Type B pancreatic cell (in vitro differentiated cells): ENCODE results near the gene ALCAM. TPM values are rescaled to one million over a fixed set of nuclear protein-coding genes. Genes with fewer than 3 reads are reported as not detected.

Source experiments
- DNase-seq: peaks from one replicate; pipeline ENCODE4 v3.0.0; 2021; ENCODE audit warnings: mixed read lengths; ENCODE audit not compliant: unreplicated experiment; ENCODE audit errors: extremely low spot score
- H3K27ac Mint-ChIP-seq: 2 replicates; pipeline ENCODE4 v1.8.0; 2021; ENCODE audit warnings: mild to moderate bottlenecking, mixed read lengths
- H3K27me3 Mint-ChIP-seq: 2 replicates; pipeline ENCODE4 v1.8.0; 2021; ENCODE audit warnings: mixed read lengths
- H3K36me3 Mint-ChIP-seq: 2 replicates; pipeline ENCODE4 v1.8.0; 2021; ENCODE audit warnings: mixed read lengths
- H3K4me1 Mint-ChIP-seq: one replicate; pipeline ENCODE4 v1.8.0; 2021; ENCODE audit warnings: mixed read lengths; ENCODE audit not compliant: unreplicated experiment
- H3K4me3 Mint-ChIP-seq: 2 replicates; pipeline ENCODE4 v1.8.0; 2021; ENCODE audit warnings: mild to moderate bottlenecking, mixed read lengths
- H3K9me3 Mint-ChIP-seq: 2 replicates; pipeline ENCODE4 v1.8.0; 2021; ENCODE audit warnings: mixed read lengths
- total RNA-seq: library from RNA; stranded (reverse); gene quantifications from 2 replicates; pipeline ENCODE4 v1.2.1, GENCODE V29; 2021; ENCODE audit warnings: low replicate concordance
- TF ChIP-seq, protein P1 (sequence below): fragments of 200-600 bp; sonication (generic); conservative IDR thresholded peaks from 2 replicates; pipeline ENCODE4 v1.5.0; 2021; ENCODE audit warnings: antibody characterized with exemption, mild to moderate bottlenecking

Gene ALCAM
- total RNA-seq, 1 donor from 2014 or later: 101 TPM

GRCh38 chr3:105515372-105515771 lies 148.7 kb downstream of the ALCAM start:
- Mint-ChIP-seq H3K27me3 (no peaks in the 10 kb centered on the region), H3K4me1 (peaks cover 26% of the 10 kb centered on the region), H3K9me3 (no peaks in the 10 kb centered on the region), H3K4me3 (no peak overlapping the region), H3K27ac (no peak overlapping the region), H3K36me3 (no peaks in the 10 kb centered on the region)
- TF ChIP-seq, protein P1, sequence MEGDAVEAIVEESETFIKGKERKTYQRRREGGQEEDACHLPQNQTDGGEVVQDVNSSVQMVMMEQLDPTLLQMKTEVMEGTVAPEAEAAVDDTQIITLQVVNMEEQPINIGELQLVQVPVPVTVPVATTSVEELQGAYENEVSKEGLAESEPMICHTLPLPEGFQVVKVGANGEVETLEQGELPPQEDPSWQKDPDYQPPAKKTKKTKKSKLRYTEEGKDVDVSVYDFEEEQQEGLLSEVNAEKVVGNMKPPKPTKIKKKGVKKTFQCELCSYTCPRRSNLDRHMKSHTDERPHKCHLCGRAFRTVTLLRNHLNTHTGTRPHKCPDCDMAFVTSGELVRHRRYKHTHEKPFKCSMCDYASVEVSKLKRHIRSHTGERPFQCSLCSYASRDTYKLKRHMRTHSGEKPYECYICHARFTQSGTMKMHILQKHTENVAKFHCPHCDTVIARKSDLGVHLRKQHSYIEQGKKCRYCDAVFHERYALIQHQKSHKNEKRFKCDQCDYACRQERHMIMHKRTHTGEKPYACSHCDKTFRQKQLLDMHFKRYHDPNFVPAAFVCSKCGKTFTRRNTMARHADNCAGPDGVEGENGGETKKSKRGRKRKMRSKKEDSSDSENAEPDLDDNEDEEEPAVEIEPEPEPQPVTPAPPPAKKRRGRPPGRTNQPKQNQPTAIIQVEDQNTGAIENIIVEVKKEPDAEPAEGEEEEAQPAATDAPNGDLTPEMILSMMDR: no peak
- DNase-seq: no peak

- peaks cover 18% of the 10 kb centered on the region for H3K4me1 Mint-ChIP-seq
- H3K27ac Mint-ChIP-seq: no peak overlapping the region
- TF ChIP-seq, protein P1: peak; percentile 20
- peaks cover 6% of the 10 kb centered on the region for H3K36me3 Mint-ChIP-seq
- H3K4me3 Mint-ChIP-seq: no peak overlapping the region
- no peak for DNase-seq
- no peaks in the 10 kb centered on the region for H3K9me3 Mint-ChIP-seq
- H3K27me3 Mint-ChIP-seq: no peaks in the 10 kb centered on the region
Observed at GRCh38 chr3:105516972-105517371, 150.3 kb downstream of the ALCAM start.

DNA sequence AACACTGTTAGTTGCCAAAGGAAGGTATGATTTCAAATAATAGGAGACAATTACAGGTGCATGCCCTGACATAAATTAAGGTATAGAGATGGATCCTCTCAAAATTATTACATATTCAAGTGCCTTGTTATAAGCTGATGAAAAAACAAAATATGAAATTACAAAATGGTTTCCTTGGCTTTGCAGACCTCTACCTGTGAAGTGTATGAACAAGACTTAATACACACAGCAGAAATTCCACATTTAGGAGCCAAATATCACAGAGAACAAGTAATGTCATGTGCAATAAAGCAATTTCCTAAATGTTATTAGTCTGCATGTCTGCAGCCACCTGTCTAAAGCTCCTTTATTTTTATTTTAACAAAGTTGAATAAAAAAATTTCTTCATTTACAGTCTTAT lies 151.5 kb downstream of the ALCAM start:
- TF ChIP-seq, protein P1: no peak
- H3K36me3 Mint-ChIP-seq: peaks cover 7% of the 10 kb centered on the region
- DNase-seq: no peak
- peaks cover 18% of the 10 kb centered on the region for H3K4me1 Mint-ChIP-seq
- H3K27me3 Mint-ChIP-seq: no peaks in the 10 kb centered on the region
- H3K9me3 Mint-ChIP-seq: no peaks in the 10 kb centered on the region
- H3K4me3 Mint-ChIP-seq: no peak overlapping the region
- no peak overlapping the region for H3K27ac Mint-ChIP-seq

DNA sequence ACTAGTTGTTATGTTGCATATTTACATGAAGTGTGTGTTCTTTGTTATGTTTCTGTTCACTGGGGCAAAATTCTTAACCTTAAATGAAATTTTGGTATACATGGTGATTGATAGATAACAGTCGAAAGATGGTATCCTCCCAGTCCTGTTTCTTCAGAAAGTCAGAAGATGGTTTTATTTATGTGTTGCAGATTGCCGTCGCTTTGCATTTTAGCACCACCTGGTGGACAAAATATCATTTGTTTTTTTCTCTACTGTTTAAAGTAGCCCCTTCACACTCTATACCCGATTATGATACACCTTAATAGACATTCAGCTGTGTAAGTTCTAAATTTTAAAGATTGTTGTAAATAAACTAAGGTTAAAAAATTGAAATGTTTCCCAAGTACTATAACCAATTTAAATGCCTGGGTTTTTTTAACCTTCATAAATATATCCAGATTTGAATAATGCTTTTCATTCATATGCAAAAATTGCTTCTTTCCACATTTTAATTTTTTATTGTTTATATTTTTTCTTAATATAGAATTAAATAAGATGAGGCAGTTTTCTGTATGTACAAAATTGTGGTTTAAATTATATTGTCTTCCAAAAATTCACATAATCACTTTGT lies 152.2 kb downstream of the ALCAM start:
- Mint-ChIP-seq H3K36me3 (peaks cover 10% of the 10 kb centered on the region), H3K27ac (no peak overlapping the region), H3K27me3 (no peaks in the 10 kb centered on the region), H3K4me1 (peaks cover 18% of the 10 kb centered on the region), H3K4me3 (no peak overlapping the region), H3K9me3 (no peaks in the 10 kb centered on the region)
- no peak for DNase-seq
- TF ChIP-seq, protein P1: peak; percentile 87

- Mint-ChIP-seq H3K9me3 (no peaks in the 10 kb centered on the region), H3K4me1 (peaks cover 18% of the 10 kb centered on the region), H3K36me3 (peaks cover 23% of the 10 kb centered on the region), H3K27me3 (no peaks in the 10 kb centered on the region), H3K4me3 (no peak overlapping the region), H3K27ac (no peak overlapping the region)
- DNase-seq: no peak
- TF ChIP-seq, protein P1: no peak
Observed at GRCh38 chr3:105521770-105522169, 155.1 kb downstream of the ALCAM start.
